HG02840 (cell line): ENCODE results near the gene GDI2.

ENCODE experiments used
- ATAC-seq: cut with Tn5 transposase; IDR thresholded peaks from one replicate; pipeline ENCODE4 v1.9.1; 2021; ENCODE audit warnings: mild to moderate bottlenecking, moderate library complexity, moderate number of reproducible peaks; ENCODE audit not compliant: unreplicated experiment, low FRiP score

Gene GDI2

GRCh38 chr10:5751601-5752253 is 61.5 kb downstream of the GDI2 start:
- no peak for ATAC-seq

DNA sequence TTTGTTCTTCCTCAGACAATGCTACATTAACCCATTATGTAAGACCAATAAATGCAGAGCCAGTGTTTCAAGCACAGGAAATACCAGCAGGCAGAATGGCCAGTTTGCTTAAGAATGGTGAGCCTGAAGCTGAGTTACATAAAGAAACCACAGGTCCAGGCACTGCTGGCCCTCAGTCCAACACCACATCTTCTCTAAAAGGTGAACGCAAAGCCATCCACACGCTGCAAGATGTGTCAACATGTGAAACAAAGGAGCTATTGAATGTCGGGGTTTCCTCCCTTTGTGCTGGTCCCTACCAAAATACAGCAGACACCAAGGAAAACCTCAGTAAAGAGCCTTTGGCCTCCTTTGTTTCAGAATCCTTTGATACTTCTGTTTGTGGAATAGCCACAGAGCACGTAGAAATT is 64.8 kb downstream of the GDI2 start:
- ATAC-seq = no peak

DNA sequence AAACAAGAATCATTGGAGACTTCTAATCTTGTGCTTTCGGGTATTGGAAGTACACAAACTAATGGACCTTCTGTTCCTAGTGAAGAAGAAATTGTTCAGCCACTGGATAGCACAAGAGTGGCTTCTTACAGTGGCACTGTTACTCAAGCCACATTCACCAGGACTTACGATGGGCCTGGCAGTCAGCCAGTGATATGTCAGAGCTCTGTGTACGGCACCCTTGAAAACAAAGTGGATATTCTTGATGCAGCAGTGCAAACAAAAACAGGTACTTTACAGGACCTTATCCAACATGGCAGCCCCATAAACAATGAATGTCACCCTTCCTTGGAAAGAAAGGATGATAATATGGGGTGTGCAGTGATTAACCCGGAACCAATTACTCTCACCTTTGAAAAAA is 67.0 kb downstream of the GDI2 start:
- no peak for ATAC-seq

- ATAC-seq = no peak
These were observed 68.4 kb downstream of the GDI2 start for GRCh38 chr10:5744849-5745248.

DNA sequence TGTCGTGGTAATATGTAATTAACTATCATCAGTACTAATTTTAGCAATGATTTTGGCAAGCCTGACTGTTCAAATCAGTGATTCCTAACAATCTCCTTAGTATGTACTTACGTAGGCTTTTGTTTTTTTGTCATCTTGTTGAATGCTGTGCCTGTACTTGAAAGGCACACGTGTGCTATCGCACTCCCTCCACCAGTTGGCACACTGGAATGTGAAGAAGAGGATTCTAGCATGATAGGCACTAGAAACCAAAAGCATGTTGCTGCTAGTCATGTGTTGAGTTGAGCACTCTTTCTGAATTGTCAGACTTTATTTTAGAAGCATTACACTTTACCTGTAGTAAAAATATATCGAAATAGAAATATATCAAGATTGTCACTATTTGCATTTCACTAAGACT is 69.5 kb downstream of the GDI2 start:
- no peak for ATAC-seq

DNA sequence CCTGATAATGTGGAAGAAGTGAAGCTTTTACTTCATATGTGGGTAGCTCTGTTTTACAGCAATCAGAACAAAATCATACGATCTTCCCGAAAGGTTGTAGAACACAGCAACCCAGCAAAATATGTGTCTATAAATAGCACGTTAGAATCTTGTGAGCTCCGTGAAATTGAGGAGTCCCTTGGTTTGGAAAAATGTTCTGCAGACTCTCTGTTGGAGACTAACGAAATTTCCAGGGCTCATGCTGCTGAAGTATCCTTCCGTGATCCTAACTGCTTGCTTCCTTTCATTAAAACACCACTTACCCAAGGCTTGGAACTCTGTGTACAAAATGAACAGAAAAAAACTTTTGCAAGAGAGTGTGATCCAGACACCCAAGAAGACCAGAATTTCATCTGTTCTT is 71.1 kb downstream of the GDI2 start:
- ATAC-seq = no peak

- no peak for ATAC-seq
These were observed 72.0 kb downstream of the GDI2 start for GRCh38 chr10:5741276-5741675.

DNA sequence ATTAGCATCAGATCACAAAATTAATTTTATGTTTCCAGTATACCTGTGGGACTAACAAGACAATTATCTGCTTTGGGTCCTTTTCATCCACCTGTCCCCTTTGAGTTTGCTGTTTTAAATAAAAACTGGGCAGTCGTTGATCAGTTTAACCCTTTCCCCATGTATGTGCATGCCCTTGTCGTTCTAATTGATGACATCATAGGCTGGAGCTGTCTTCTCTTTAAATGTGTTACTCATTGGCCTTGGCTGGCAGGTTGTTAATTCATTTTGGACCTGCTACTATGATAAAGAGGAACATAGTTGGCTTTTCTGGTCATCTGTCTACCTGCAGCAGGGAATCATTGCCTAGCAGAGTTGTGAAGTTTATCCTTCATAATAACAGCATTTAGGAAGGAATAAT is 74.8 kb downstream of the GDI2 start:
- no peak for ATAC-seq

- no peak for ATAC-seq
These were observed 75.9 kb downstream of the GDI2 start for GRCh38 chr10:5737352-5737751.

- no peak for ATAC-seq
These were observed 76.6 kb downstream of the GDI2 start for GRCh38 chr10:5736591-5736990.

- no peak for ATAC-seq
These were observed 78.1 kb downstream of the GDI2 start for GRCh38 chr10:5735119-5735518.

DNA sequence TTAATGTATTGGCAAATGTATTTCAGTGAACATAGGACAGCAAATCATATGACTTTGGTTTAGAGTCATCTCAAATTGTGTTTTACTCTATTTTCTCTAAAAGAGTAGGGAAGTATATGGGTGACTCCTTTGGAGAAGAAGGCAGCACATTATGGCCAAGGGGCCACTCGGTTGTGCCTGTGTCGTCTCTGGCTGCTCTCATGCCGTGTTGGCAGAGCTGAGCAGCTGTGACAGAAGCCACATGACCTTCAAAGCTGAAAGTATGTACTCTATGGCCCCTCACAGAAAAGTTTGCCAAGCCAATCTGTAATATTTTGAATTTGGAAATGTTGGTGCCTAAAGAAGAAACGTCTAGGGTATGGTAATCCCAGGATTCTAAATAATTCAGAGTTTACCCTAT is 81.1 kb downstream of the GDI2 start:
- ATAC-seq = no peak

- no peak for ATAC-seq
These were observed 81.7 kb downstream of the GDI2 start for GRCh38 chr10:5731559-5731958.

DNA sequence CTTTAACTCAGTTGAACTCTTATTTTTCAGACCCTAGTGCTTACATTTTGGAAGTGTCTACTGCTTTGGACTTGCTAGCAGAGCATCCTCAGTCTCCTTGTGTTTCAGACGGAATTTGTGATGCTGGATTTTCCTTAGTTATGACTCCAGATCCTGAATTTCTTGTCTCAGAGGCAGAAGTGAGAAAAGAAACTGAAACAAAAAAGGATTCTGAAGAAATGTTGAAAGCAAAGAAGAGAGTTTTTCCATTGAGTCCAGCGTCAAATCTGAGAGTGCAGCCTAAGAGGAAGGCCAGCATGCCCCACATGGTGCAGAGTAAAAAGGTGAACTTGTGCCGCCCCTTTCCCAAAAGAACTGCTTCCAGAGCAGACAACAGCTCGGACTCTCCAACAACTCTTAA is 82.5 kb downstream of the GDI2 start:
- no peak for ATAC-seq

DNA sequence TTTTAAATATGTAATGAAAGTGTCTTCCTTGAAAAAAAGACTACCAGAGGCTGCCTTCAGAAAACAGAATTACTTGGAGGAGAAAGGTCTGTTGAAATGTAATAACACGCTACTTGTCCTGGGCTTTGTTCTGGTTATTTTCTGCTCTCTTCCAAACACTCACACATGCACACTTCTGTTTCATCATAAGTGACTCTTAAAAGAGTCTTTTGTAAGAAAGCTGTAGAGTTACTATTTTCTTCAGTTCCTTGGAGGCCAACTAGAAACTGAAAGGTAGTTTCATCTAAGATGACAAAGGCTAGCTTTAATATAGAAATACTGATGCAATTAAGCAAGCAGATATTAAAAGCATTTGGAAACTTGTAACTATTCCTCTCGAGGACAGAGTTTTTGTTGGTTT is 89.5 kb downstream of the GDI2 start:
- no peak for ATAC-seq

GRCh38 chr10:5720182-5720581 is 93.1 kb downstream of the GDI2 start:
- no peak for ATAC-seq

DNA sequence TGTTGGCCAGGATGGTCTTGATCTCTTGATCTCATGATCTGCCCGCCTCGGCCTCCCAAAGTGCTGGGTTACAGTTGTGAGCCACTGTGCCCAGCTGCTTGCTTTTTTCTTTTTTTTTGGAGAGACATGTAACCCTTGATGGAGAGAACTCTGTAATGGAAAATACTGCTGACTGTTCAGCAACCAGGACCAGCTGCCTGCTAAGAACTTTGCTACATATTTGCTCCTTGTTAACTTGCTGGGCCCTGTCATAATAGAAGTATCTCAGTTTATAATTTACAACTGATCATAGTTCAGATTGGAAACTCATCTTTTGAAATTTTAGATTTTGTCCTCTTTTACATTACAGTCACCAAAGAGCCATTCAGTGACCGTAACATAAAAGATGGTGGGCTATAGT is 93.7 kb downstream of the GDI2 start:
- no peak for ATAC-seq
